GM21515 (cell line): ENCODE measurements around the gene MYO1F.

Experiments used
- ATAC-seq: cut with Tn5 transposase; IDR thresholded peaks from one replicate; pipeline ENCODE4 v1.9.1; 2021; ENCODE audit not compliant: unreplicated experiment

Gene MYO1F

DNA sequence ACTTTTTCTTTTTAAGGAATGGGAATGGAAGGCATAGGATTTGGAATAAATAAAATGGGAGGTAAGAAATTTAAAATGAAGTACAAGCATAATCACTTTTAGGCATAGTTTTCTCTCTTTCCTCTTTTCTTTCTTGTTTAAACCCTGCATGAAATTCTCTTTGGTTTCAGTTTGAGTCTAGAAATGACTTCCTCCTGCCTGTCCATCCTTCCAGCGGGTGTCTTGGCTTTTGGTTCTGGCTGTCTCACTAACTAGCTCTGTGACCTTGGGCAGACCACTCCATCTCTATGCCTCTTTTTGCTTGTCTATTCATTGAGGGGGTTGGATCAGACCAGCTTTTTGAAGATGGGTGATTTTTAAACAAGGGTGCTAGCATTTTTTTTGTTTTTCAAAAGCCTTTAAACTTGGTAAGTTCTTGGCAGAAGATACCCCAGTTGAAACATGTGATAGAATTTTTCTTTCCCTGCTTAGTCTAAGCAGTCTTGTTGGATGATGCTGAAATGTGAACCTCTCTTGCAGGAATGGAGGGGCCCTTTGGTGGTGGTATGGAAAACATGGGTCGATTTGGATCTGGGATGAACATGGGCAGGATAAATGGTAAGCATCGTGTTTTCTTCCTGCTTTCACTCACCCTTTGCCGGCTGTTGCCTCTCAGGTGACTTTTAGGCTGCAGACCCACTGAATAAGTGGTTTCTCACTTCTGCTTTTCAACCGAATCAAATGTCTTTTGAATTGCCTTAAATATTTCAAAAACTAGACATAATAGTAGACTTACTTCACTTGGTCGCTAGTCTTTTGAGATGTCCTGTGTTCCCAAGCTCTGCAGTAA, 103.4 kb downstream of the MYO1F start:
- ATAC-seq = no peak
